Activated CD8-positive, alpha-beta memory T cell treated with anti-CD3 and anti-CD28 coated beads, Interleukin-2, amount 10 ng/mL, durations not matched to agents 7 days and 5 days (primary cell): ENCODE data around the gene MYCBP. TPM values are rescaled to one million over a fixed set of nuclear protein-coding genes. Genes with fewer than 3 reads are reported as not detected.
"Not testable (repeated sequence)": the region's sequence is repeated elsewhere in the genome, so short reads cannot be mapped to it uniquely, and the experiment has no call there.

ENCODE experiments used
- ATAC-seq: fragments of 150-1000 bp; cut with Tn5 transposase; one replicate; pipeline ENCODE4 v1.10.0; 2021; ENCODE audit warnings: moderate library complexity
- CTCF ChIA-PET: fragments of 350-600 bp; sonication (Branson Sonifier 250); formaldehyde crosslinking; loops from one replicate; lab custom pipeline; 2021; ENCODE audit warnings: antibody characterized with exemption; lab: Charles Lee
- DNase-seq: peaks from one replicate; pipeline ENCODE4 v3.0.0-alpha.2; 2020
- H3K27ac Mint-ChIP-seq: one replicate; pipeline ENCODE4 v1.8.0; 2021; ENCODE audit warnings: mild to moderate bottlenecking, mixed read lengths
- H3K27me3 Mint-ChIP-seq: one replicate; pipeline ENCODE4 v1.8.0; 2021; ENCODE audit warnings: mixed read lengths
- H3K36me3 Mint-ChIP-seq: one replicate; pipeline ENCODE4 v1.8.0; 2021; ENCODE audit warnings: mild to moderate bottlenecking, mixed read lengths
- H3K4me1 Mint-ChIP-seq: one replicate; pipeline ENCODE4 v1.8.0; 2021; ENCODE audit warnings: mixed read lengths
- H3K4me3 Mint-ChIP-seq: one replicate; pipeline ENCODE4 v1.8.0; 2021; ENCODE audit warnings: mild to moderate bottlenecking, moderate library complexity, mixed read lengths
- H3K9me3 Mint-ChIP-seq: one replicate; pipeline ENCODE4 v1.8.0; 2022; ENCODE audit warnings: low read depth, mixed read lengths
- total RNA-seq, 2 experiments: library from RNA; stranded (reverse); gene quantifications; one replicate each; pipeline ENCODE4 v1.2.3, GENCODE V29; 2021

MYCBP gene, protein sequence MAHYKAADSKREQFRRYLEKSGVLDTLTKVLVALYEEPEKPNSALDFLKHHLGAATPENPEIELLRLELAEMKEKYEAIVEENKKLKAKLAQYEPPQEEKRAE
- 10 to 100 TPM; 45.0 to 45.3 TPM for total RNA-seq

DNA sequence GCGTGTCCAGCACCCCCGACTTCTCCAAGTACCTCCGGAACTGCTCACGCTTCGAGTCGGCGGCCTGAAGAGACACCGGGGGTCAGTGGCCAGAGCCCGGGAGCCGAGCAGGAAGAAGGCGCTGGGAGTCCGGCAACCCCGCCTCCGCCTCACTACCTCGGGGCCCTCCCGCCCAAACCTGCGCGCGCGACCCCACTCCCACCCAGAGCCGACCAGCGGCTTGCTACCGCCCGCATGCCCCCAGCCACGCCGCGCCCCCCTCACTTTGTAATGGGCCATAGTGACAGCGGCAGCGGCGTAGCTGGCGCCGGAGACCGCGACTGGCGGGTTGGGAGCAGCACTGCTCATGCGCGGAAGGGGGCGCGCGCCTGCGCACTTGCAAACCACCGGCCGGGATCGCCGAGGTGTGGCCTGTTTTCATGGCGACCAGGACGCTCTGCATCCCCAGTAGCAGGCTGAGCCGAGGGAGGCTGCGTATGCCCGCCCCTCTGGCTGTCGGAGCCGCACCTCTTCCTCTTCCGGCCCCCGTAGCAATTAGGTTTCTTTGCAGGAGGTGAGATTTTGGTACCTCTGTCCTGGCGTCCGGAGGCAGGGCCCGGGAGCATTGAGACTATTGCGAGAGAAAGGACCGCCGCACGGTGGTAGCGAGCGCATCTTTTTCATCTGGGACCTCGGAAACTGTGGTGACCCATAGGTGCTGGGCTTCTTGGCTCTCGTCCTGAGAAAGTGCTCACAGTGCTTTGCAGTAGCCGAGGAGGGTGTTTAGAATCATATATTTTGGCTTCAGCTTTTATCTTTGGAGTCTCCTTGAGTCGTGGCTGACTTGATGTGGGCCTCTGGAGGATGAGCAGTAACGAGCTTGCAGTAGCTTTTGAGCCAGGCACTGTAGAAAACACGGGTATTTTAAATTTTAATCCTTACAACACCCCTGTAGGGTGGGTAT is at the start of gene MYCBP:
MYCBP (minus strand) TSS at position 322 of the 943 bp plus-strand sequence; CDS start at position 279, 43 bp downstream.
- CTCF ChIA-PET: interaction anchor here (2.2 to 2.9 kb wide), 3 partner anchors 14 to 219 kb away, joined by 6 to 13 read pairs (median 7); no protein-coding TSS in a partner anchor
- ATAC-seq: peak; percentile 99
- peak; percentile 98 for DNase-seq
- peak within 1 kb of the TSS; percentile 83 for H3K27ac Mint-ChIP-seq
- no peaks in the 10 kb centered on the region for H3K27me3 Mint-ChIP-seq
- H3K36me3 Mint-ChIP-seq: peaks cover 5% of the 10 kb centered on the region
- peak within 1 kb of the TSS; percentile 87 for H3K4me3 Mint-ChIP-seq
- H3K4me1 Mint-ChIP-seq: peaks cover 32% of the 10 kb centered on the region
- H3K9me3 Mint-ChIP-seq: no peaks in the 10 kb centered on the region

DNA sequence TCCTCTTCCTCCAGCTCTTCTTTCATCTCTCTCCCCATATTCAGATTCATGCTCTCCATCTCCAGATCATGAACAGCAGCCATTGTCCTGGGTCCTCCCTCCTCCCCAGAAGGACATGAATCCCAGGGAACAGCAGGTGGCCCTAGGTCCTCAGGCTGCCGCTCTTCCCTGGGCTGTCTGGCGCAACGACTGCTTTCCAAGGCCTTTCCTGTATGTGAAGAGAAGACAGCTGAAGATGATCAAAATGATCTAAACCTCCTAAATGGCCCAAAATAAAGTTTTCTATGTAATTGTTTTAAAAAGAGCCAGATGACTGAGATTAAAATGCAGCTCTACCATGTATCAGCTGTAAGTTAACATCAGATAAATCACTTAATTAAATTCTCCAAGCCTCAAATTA is 46.0 kb upstream of the MYCBP start:
- no peak overlapping the region for H3K4me3 Mint-ChIP-seq
- H3K4me1 Mint-ChIP-seq: peaks cover 17% of the 10 kb centered on the region
- H3K27ac Mint-ChIP-seq: no peak overlapping the region
- no peaks in the 10 kb centered on the region for H3K9me3 Mint-ChIP-seq
- no peaks in the 10 kb centered on the region for H3K36me3 Mint-ChIP-seq
- no peak for DNase-seq
- ATAC-seq: no peak
- H3K27me3 Mint-ChIP-seq: no peaks in the 10 kb centered on the region
- CTCF ChIA-PET: no interaction called here

DNA sequence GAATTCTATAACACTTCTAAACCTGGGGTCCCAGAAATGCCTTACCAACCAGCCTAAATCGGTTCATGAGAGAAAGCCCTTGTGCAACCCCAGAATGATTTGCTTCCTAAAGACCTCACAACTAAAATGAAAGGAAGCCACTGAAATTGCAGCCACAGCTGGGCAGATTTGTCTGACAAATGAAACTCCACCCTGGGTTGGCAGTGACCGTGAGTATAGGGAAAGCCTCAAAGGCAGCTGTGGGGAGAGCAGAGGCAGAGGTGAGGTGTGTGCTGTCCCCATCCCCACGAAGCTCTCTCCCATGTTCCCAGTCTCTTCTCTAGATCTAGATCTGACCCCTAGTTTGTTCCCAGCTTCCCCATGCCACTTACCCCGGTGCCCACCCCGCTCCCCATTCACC is 45.4 kb upstream of the MYCBP start:
- H3K9me3 Mint-ChIP-seq: no peaks in the 10 kb centered on the region
- no peaks in the 10 kb centered on the region for H3K36me3 Mint-ChIP-seq
- H3K4me3 Mint-ChIP-seq: no peak overlapping the region
- CTCF ChIA-PET: interaction anchor here (1.6 kb wide), 1 partner anchor 10 kb away, joined by 4 read pairs; no protein-coding TSS in a partner anchor
- ATAC-seq (no peak), DNase-seq (no peak)
- H3K27ac Mint-ChIP-seq: no peak overlapping the region
- no peaks in the 10 kb centered on the region for H3K27me3 Mint-ChIP-seq
- H3K4me1 Mint-ChIP-seq: peaks cover 17% of the 10 kb centered on the region

DNA sequence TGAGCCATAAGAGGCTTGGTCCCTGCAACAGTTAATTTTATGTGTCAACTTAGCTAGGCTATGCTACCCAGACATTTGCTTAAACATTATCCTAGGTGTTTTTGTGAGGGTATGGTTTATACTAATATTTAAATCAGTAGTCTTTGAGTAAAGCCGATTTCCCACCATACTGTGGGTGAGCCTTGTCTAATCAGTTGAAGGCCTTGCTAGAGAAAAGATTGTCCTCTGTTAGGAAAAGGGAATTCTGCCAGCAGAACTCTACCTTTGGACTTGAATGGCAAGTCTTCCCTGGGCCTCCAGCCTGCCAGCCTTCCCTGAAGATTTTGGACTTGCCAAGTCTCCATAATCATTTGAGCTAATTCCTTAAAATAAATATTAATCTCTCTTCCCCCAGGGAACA is 44.6 kb upstream of the MYCBP start:
- Mint-ChIP-seq H3K9me3 (no peaks in the 10 kb centered on the region), H3K4me1 (peaks cover 17% of the 10 kb centered on the region), H3K27ac (no peak overlapping the region), H3K36me3 (no peaks in the 10 kb centered on the region), H3K27me3 (no peaks in the 10 kb centered on the region), H3K4me3 (no peak overlapping the region)
- CTCF ChIA-PET: interaction anchor here (1.6 kb wide), 1 partner anchor 11 kb away, joined by 4 read pairs; no protein-coding TSS in a partner anchor
- ATAC-seq: no peak
- no peak for DNase-seq

DNA sequence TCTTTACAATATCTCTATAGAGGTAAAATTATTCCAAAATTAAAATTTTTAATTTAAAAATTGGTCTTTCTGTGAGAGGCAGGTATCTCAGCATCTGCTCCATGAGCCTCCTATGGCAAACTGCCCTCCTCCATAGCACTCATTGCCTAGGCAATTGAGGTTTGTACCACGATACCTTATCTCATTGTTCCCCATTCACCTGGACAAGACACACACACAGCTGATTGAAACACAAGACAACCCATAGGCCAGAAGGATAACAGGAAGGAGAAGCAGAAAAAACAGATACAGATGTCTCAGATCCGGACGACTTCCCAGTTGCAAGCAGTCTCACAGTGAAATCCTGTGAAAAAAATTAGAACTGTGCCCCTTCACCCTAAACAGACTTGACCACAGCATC is 44.2 kb upstream of the MYCBP start:
- peaks cover 17% of the 10 kb centered on the region for H3K4me1 Mint-ChIP-seq
- CTCF ChIA-PET: interaction anchor here (1.6 kb wide), 1 partner anchor 12 kb away, joined by 4 read pairs; no protein-coding TSS in a partner anchor
- ATAC-seq (no peak), DNase-seq (no peak)
- H3K4me3 Mint-ChIP-seq: no peak overlapping the region
- no peaks in the 10 kb centered on the region for H3K9me3 Mint-ChIP-seq
- no peak overlapping the region for H3K27ac Mint-ChIP-seq
- H3K27me3 Mint-ChIP-seq: no peaks in the 10 kb centered on the region
- no peaks in the 10 kb centered on the region for H3K36me3 Mint-ChIP-seq

DNA sequence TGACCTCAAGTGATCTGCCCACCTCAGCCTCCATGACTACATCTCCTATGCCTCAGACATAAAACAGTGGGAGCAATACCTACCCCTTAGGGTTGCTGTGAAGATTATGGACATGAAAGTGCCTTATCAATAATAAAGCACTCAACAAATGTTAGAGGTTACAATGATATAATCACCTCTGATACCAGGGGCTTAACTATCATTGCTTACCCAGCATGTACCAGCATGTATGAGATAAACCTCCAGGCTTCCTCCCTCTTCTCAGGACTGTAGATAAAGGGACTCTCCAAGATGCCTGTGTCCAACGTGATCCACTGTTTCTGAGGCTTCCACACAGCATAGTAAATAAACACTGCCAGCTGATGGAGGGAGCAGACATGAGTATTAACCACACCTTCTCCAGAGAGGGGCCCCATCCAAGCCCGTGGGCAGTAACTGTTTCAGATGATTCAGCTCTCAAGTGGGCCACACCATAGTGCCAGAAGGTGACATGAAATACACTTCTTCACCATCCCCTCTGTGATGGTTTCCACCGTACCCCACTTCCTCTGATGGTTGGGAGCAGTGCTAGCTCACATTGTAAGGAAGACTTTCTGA is 42.3 kb upstream of the MYCBP start:
- H3K27me3 Mint-ChIP-seq: no peaks in the 10 kb centered on the region
- H3K9me3 Mint-ChIP-seq: no peaks in the 10 kb centered on the region
- peak; percentile 58 for ATAC-seq

DNA sequence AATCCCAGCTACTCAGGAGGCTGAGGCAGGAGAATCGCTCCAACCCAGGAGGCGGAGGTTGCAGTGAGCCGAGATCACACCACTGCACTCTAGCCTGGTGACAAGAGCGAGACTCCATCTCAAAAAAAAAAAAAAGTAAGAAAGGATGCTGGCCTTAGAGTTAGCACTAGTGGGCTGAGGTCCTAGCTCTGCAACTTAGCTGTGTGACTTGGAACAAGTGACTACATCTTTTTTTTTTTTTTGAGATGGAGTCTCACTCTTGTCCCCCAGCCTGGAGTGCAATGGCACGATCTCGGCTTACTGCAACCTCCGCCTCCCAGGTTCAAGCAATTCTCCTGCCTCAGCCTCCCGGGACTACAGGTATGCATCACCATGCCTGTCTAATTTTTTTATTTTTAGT is 41.8 kb upstream of the MYCBP start:
- H3K4me1 Mint-ChIP-seq: peaks cover 17% of the 10 kb centered on the region
- ATAC-seq, H3K36me3 Mint-ChIP-seq, H3K27me3 Mint-ChIP-seq, H3K4me3 Mint-ChIP-seq, H3K9me3 Mint-ChIP-seq, H3K27ac Mint-ChIP-seq, CTCF ChIA-PET, DNase-seq: not testable (repeated sequence)

More for the DNA sequence above, 42.3 kb upstream of the MYCBP start:
- CTCF ChIA-PET: no interaction called here
- Mint-ChIP-seq H3K4me3 (no peak overlapping the region), H3K36me3 (no peaks in the 10 kb centered on the region), H3K27ac (no peak overlapping the region), H3K4me1 (peaks cover 17% of the 10 kb centered on the region)
- DNase-seq: peak; percentile 48

DNA sequence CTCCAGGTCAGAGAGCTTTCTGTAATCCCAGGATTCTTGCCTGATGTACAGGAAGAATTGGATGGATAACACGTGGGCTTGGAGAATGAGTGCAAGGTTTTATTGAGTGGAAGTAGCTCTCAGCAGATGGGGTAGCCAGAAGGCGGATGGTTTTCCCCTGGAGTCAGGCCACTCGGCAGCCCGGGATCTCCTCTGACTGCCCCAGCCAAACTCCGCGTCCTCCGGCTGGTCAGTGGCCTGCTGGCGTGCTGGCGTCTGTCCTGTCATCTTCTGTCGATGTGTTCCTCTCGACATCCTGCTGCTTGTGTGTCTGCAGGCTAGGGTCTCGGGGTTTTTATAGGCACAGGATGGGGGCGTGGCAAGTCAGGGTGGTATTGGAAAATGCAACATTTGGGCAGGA is 35.7 kb upstream of the MYCBP start:
- Mint-ChIP-seq H3K9me3 (no peaks in the 10 kb centered on the region), H3K4me3 (no peak overlapping the region), H3K27ac (no peak overlapping the region), H3K36me3 (peaks cover 4% of the 10 kb centered on the region), H3K27me3 (no peaks in the 10 kb centered on the region), H3K4me1 (no peaks in the 10 kb centered on the region)
- ATAC-seq (no peak), DNase-seq (no peak)
- CTCF ChIA-PET: no interaction called here

DNA sequence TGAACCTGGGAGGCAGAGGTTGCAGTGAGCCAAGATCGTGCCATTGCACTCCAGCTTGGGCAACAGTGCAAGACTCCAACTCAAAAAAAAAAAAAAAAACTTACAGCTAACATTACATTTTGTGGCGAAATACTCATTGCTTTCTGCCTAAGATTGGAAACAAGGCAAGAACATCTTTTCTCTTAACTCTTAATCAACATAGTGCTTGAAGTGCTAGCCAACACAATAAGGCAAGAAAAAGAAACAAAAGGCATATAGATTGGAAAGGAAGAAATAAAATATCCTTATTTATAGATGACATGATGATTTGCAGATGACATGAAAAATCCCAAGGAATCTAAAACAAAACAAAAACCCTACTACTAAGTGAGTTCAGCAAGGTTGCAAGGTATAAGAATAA is 32.8 kb upstream of the MYCBP start:
- H3K4me3 Mint-ChIP-seq: no peak overlapping the region
- H3K27ac Mint-ChIP-seq: no peak overlapping the region
- DNase-seq (no peak), ATAC-seq (no peak)
- CTCF ChIA-PET: no interaction called here
- peaks cover 4% of the 10 kb centered on the region for H3K36me3 Mint-ChIP-seq
- H3K4me1 Mint-ChIP-seq: no peaks in the 10 kb centered on the region
- H3K27me3 Mint-ChIP-seq: no peaks in the 10 kb centered on the region
- H3K9me3 Mint-ChIP-seq: no peaks in the 10 kb centered on the region

DNA sequence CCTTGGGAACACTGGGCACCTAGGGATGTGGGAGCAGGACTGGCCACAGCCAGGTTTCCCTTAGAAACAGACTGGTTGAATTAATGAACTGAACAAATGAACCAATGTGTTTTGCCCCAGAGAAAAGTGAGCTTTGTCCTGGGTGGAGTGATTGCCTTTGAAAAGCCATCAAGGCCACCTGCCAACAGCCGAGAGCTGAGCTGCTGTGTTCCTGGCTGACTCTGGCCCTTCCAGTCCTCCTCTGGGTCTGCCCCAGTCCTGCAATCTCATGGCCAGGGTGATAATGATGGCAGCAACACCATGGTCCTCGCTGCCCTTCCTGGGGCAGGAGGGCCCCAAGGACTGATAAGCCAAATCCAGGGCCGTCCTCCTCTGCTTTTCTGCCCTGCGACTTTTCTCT is 26.4 kb upstream of the MYCBP start:
- Mint-ChIP-seq H3K36me3 (no peaks in the 10 kb centered on the region), H3K4me3 (no peak overlapping the region), H3K4me1 (peaks cover 3% of the 10 kb centered on the region), H3K27ac (no peak overlapping the region), H3K27me3 (no peaks in the 10 kb centered on the region), H3K9me3 (no peaks in the 10 kb centered on the region)
- DNase-seq (no peak), ATAC-seq (no peak)
- CTCF ChIA-PET: no interaction called here

DNA sequence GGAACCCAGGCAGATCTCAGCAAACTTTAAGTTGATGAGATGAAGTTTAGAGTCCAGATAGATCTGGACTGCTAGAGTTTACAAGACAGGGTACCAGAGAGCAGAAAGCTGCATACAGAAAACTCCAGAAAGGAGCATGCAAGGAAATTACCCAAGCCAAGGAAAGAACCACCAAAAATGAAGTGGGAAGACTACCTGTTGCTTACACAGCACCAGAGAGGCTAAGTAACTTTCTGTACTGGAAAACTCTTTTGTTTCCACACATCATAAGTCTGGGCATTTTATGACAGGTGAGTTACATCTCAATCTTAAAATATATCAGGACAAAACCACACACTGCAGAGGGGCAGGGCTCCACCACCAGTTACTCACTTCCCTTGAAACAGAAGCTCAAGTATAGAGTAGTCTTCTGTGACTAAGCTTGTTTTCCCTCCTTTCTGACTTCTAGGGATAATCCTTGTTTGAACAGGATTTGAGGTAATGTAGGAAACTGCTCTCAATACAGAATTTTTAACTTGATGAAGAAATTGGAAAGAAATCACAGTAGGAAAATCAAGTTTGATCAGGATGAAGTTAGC is 25.6 kb upstream of the MYCBP start:
- peaks cover 3% of the 10 kb centered on the region for H3K4me1 Mint-ChIP-seq
- no peak overlapping the region for H3K27ac Mint-ChIP-seq
- H3K36me3 Mint-ChIP-seq: no peaks in the 10 kb centered on the region
- no peaks in the 10 kb centered on the region for H3K9me3 Mint-ChIP-seq
- no peaks in the 10 kb centered on the region for H3K27me3 Mint-ChIP-seq
- H3K4me3 Mint-ChIP-seq: no peak overlapping the region
- DNase-seq (no peak), ATAC-seq (no peak)
- CTCF ChIA-PET: no interaction called here

DNA sequence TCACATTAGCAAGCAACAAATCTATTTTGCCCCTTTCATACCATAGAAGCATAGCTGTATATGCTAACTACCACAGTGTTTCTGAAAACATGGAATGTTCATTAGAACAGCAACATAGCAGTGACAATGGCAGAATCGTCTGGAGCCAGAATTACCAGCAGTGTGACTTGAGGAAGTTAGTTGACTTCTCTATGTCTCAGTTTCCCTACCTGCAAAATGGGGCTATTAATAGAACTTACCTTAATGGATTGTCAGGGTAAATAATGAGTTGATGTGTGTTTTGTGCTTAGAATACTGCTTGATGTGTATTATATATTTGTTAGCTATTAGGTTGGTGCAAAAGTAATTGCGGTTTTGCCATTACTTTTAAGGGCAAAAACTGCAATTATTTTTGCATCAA is 23.0 kb upstream of the MYCBP start:
- DNase-seq (no peak), ATAC-seq (no peak)
- CTCF ChIA-PET: no interaction called here
- Mint-ChIP-seq H3K27me3 (no peaks in the 10 kb centered on the region), H3K4me1 (peaks cover 3% of the 10 kb centered on the region), H3K4me3 (no peak overlapping the region), H3K9me3 (no peaks in the 10 kb centered on the region), H3K27ac (no peak overlapping the region), H3K36me3 (no peaks in the 10 kb centered on the region)

DNA sequence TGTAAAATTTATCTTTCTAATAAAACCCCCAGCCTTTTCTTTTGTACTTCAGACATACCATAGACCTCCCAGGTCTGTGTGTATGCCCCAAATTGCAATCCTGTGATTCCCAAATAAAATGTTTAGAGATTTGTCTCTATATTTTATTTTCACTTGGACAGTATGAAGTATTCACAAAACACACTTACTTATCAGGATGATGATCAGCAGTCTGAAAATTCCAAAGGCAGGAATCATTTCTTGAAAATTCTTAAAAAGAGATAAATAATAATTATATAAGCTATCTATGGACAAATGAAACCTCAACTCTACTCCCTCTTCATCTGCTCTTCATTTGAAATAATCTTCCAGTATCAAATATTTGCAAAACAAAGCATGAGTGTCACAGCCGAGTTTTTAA is 19.8 kb upstream of the MYCBP start:
- no peak overlapping the region for H3K4me3 Mint-ChIP-seq
- H3K27me3 Mint-ChIP-seq: no peaks in the 10 kb centered on the region
- CTCF ChIA-PET: interaction anchor here (1.1 kb wide), 1 partner anchor 199 kb away, joined by 3 read pairs; no protein-coding TSS in a partner anchor
- H3K4me1 Mint-ChIP-seq: no peaks in the 10 kb centered on the region
- no peak for ATAC-seq
- no peak overlapping the region for H3K27ac Mint-ChIP-seq
- no peaks in the 10 kb centered on the region for H3K9me3 Mint-ChIP-seq
- DNase-seq: no peak
- no peaks in the 10 kb centered on the region for H3K36me3 Mint-ChIP-seq
